ENCODE results near the gene WDR6.
A peak's percentile ranks its signal among the peaks of the same experiment; 100 is the strongest.

WDR6 gene

DNA sequence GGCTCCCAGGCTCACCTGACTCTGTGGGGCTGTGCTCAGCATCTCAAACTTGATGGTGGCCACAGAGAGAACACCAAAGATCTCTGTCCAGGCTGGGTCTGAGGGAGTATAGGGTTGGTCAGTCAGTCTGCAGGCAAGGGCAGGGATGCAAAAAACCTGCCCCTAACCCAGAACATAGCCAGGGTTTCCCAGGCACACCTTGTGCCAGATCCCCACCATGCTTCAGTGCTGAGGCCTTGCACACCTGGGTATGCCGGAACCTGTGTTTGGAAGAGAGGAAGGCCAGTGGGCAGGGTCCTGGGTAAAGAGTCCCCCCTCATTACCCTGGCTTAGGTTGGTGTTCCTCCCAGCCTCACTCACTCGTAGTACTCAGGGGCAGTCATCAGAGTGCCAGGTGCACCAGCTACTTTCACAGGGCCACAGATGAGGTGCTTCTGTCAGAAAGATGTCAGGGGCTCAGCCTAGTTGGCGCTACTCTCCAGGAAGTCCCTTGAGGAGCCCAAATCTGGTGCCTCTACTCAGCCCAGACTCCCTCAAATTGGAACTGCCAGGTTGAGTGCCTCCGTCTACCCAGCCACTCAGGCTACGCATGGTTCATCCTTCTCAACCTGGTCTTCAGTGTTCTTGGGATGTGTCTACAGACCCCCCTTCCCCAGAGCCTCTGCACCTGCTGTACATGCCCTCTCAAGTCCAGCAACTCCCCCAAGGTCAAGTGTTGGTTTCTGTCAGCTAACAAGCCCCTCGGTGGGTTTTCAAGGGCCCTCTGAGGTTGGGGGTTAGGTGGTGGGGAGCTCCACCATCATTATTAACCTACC is 9.4 kb downstream of the WDR6 start:
- no peak for DNase-seq

DNA sequence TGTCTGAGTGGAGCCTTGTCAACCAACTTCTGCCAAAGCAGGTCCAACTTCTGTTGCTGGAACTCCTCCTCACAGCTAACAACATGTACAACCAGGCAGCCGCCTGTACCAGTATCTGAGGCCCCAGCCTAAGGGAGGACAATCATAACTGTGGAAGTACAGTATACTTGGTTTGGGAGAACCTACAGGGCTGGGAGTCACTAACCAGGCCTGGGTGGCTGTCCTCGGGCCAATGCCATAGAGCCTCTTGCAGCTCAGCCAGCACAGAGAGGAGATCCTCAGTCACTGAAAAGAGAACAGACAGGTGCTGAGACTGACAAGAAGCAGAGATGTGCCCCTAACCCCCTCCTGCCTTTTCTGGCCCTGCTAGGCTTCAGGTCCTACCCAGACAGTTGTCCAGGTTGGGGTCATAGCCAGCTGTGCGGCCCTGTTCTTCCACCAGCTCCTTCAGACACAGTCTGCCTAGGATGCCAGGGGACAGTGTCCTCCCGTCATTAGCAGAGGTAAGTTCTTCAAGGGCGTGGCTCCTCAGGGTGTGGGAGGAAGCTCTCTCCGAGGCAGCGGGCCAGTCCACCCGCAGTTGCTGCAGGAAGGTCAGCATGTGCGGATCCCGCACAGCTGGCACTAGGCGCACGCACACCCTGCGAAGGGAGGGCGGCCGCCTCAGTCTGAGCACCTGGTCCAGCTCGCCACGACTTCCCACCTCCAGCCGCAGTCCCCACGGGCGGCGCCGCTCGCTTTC is 10.2 kb downstream of the WDR6 start:
- DNase-seq, result no peak

DNA sequence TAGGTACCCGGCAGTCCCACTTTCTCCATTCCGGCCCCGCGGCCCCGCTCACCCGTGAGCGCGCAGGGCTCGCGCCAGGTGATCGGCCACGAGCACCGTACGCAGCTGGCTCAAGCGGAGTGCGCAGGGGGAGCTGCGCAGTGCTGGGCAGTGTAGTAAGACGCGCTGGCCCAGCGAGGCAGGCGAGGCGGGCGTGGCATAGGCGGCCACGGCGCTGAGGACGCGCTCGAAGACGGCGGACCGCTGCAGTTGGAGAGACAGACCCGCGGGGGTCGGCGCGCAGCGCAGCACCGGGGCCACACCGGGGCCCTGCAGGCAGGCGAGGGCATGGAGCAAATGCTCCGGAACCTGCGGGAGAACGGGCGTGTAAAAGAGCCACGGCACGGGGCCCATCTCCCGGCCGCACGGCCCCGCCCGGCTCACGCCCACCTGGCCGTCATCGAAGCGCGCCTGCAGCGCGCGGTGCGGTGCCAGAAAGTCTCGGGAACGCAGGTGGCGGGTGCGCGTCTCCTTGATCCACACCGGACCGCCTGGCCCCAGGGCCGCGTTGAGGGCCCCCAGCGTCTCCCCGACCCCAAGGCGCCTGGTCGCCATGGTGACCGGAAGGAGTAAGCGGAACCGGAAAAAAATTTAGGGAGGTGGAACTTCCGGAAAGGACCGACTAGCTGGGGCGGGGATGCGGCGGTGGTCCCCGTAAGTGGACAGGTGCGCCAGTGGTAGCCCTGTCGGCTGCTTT is 10.9 kb downstream of the WDR6 start, which contains the start of gene DALRD3:
Gene DALRD3 (minus strand): TSS at position 610 of the 736 bp plus-strand sequence. CDS start 16 bp downstream, at position 594.
- peak; percentile 46 to 58 for DNase-seq

DNA sequence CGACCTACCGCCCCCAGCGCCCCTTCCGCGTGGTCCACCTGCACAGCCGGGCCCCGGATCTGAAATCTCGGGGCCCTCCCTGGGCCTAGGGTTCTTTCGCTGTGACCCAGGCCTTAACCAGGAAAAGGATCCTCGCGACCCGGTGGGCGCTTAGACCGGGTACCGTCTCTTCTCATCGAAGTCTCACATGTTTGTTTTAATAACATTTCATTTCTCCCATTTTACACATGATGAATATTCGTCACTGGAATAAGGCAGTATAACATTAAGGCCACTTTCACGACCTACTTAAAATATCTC is 11.5 kb downstream of the WDR6 start:
- no peak for DNase-seq

DNA sequence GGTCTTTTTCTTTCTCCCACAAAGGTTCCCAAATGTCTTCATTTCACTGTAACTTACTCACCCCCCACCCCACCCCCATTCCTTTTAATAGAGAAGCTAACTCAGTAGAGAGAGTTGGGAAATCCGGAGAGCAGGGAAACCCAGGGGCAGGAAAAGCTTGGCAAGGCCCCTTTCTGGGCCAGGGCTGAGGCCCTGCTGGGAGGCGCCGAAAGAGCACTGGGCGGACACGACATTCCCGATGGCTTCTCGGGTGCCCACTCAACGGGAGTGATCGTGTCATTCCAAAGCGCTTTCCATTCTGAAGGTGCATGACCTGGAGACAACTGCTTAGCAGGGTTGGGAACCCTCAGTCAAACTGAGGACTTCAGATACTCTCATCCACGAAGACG is 12.7 kb downstream of the WDR6 start:
- DNase-seq, result no peak

DNA sequence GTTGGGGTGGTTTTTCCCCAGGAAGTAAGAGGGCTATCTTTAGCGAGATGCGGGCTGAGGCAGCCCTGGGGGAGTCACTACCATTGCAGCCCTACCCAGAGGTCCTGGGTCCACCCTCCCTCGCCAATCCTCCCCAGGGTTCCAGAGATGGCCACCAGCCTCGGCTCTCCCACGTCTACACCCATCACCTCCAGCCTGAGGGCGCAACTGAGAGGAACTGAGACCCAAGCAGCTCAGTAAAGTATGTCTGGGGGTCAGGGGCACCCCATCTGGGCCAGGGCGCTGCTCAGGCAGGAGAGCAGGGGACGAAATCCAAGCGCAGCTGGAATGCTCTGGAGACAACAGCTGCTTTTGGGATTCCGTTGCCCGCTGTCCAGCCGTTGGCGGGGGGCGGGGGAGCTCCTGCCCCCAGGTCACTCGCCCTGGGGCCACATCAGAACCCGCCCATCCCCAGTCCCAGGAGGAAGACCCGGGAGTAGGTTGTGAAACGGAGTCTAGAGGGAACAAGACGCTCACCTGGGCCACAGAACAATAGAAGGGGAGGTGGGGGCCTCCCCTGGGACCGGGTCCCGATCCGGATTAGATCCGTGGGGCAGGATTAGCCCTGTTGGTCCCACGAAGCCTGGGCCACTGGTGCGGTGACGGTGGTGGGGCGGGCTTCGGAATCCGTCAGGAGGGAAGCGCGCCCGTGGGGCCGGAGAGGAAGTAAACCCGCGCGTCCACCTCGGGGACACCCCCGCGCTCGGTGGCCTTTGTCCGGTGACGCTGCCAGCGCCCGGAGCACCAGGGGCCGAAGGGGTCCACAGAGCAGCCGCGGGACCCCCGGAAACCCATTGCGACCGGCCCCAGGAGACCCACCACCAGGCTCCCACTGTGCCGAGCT is 13.4 kb downstream of the WDR6 start:
- no peak for DNase-seq

DNA sequence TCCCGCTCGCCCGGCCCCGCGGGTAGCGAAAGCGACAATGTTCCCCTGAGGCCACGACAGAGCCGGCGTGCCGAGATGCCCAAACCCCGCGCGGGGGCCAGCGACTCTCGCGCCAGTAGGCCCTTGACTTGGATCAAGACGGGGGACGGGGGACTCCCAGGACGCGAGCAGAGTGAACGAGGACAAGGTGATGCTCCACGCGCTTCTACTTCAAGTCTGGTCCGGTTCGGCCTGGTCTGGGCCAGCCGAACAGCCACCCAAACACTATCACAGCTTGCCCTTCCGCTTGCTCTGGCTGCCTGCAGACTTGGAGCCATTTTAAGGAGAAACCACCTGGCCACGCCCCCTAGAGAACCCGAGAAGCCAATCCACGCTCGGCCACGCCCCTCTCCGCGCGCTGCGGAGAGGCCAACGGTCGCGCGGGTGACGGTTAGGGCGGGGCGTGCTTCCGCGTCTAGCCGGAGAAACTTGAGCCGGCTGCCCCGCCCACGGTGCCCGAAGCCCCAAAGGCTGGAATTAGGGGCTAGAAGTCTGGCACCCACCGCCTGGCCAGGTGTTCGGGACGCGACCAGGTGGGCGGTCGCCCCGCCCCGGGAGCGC is 14.1 kb downstream of the WDR6 start:
- peak; percentile 95 to 96 for DNase-seq

DNA sequence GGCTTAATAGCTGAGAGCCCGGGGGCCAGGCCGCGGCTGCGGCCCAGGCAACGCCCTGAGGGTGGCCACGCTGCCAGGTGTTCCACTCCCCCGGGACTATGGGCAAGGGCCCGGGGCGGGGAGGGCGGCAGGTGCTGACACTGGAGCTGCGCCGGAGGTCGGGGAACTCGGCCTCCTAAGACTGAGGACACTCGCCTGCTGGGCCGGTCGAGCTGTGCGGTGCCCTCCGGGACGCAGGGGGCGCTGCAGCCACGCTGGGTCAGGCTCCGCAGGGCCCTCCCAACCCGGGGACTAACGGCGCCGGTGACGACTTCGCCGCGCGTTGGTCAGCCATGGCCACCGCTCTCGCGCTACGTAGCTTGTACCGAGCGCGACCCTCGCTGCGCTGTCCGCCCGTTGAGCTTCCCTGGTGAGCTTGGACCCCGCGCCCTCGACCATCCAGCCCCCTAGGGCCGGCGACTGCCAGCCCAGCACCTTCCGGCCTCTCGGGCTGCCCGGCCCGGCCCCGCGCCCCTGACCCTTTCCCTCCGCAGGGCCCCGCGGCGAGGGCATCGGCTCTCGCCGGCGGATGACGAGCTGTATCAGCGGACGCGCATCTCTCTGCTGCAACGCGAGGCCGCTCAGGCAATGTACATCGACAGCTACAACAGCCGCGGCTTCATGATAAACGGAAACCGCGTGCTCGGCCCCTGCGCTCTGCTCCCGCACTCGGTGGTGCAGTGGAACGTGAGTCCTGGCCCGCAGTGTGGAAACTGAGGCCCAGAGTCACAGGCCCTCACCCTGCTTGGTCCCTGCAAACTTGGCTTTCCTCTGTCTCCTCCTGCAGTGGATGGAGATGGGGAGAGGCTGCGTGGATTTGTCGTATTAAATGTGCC is 14.9 kb downstream of the WDR6 start, which contains the start of gene NDUFAF3:
Gene NDUFAF3 (plus strand): TSS at position 309 of the 875 bp plus-strand sequence. CDS start 24 bp downstream, at position 333.
- DNase-seq, result peak; percentile 76 to 80

DNA sequence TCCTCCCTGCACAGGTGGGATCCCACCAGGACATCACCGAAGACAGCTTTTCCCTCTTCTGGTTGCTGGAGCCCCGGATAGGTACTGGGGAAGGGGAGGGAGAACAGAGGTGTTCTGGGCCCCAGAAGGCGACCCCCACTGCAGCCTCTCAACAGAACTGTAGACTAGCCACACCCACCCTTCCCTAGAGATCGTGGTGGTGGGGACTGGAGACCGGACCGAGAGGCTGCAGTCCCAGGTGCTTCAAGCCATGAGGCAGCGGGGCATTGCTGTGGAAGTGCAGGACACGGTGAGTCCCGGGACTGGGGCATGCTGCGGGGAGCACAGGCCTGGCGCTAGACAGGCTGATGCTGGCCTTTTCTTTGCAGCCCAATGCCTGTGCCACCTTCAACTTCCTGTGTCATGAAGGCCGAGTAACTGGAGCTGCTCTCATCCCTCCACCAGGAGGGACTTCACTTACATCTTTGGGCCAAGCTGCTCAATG is 15.5 kb downstream of the WDR6 start:
- no peak for DNase-seq

DNA sequence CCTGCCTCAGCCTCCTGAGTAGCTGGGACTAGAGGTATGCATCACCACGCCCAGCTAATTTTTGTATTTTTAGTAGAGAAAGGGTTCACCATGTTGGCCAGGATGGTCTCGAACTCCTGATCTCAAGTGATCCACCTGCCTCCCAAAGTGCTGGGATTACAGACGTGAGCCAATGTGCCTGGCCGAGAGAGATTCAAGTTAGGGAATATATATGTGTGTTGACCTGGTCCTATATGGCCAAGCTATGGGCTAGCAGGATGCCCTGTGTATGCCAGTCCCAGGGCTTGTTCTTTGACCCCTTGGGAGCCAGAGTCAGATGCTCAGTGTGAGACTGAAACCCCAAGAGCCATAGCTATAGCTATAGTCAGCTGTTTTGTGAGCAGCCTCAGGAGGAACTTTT is 16.6 kb downstream of the WDR6 start:
- DNase-seq, result no peak

DNA sequence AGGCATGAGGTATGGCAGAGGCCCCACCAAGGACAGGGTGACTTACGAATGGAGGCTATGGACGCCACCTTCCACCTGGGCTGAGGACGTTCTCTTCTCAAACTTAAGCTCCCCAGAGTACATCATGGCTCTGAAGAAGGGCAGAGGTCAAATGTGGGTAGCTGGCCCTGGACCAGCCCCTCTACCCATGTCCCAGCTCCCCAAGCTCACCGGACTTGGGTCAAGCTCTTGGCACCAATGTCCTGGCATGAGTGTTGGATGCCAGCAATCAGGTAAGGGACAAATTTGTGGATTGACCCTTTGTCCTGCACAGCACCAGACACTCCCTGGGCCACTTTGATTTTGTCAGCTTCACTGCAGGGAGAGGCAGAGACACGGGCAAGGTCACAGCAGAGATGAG is 17.3 kb downstream of the WDR6 start:
- DNase-seq, result no peak

DNA sequence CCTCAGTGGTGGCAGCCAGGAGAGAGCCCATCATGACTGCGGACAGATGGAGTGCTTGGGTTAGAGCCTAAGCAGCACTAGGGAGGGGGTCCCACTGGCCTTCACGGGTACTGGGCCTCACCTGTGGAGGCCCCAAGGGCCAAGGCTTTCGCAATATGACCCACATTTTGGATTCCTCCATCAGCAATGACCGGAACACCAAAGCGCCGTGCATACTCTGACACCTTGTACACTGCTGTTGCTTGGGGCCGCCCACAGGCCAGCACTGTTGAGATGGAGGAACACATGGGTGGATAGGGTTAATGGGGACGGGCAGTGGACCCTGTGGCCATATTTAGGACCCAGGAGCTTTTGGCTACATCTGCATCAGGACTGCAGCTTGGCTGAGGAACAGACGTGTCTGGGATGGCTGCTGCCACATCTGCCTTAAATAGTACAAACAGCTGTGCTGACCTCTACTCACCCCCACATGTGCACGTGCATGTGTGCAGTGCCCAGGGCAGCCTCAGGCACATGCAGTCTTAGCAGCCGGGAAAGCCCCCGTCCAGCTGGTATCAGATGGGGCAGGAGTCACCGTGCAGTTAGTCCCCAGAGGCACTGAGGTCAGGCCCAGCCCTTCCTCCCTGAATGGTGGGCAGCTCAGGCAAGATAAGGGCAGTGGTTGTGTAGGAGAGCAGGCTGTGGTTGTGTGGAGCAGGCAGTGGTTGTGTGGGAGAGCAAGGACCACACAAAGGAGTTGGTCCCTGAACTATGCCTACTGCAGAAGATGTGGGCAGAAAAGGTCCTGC is 18.0 kb downstream of the WDR6 start:
- DNase-seq, result no peak

DNA sequence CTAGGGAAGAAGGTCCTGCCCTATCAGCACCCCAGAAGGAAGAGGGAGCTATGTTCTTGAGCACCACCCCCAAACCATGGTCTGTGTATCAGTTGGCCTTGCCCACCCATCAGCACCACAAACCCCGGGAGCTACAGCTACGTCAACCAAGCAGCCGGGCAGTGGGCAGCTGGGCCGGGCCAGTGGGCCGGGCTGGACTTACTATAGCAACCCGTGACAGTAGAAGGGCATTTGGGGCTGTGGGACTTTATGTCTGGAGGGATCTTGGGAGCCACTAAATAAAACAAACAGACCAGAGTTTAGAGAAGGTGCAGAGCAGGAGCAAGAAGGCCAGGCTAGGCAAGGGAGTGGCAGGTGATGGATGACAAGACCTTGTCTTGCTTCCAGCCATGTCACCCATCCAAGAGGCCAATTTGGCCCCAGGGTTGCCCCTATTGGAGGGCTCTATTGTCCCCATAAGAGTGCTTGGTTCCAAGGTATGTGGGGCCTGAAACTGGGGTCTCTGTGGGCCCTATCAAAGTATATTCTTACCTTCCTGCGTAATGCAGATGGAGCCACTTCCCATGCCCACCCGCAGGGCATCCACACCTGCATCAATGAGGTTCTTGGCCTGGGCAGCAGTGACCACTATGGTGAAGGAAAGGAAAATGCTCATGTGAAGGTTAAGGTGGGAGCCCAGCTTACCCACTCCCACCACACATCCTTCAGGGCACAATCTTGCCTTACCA is 18.8 kb downstream of the WDR6 start:
- DNase-seq, result no peak

DNA sequence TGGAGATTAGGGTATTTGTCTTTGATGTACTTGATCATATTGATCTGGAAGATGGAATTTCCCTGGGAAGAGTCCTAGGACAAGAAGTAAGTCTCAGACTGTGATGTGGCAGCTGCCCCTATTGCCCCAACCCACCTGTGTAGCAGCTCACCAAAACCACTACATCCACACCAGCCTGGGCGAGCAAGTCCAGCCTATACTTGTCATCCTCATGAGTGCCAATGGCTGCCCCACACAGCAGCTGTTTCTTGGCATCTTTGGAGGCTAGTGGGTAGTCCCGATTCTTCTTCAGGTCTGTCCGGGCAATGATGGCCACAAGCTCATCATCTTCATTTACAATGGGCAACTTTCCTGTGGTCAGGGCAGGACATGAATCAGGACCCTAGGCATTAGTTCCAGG is 19.3 kb downstream of the WDR6 start:
- no peak for DNase-seq

DNA sequence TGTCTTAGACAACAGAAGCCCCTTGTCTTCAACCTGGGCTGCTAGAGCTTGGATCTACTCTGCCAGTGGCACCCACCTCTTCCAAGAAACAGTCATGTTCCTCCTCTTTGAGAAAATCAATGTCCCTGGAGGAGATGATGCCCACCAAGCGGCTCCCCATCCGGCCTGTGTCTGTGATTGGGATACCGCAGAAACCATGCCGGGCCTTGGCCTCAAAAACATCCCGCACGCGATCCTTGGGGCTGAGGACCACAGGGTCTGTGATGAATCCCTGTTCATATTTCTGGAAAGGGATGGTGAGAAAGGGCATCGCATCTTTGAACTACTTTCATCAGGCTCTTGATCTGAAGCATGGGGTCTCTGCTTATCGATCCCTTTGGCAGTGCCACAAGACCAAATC is 20.4 kb downstream of the WDR6 start:
- DNase-seq, result no peak

DNA sequence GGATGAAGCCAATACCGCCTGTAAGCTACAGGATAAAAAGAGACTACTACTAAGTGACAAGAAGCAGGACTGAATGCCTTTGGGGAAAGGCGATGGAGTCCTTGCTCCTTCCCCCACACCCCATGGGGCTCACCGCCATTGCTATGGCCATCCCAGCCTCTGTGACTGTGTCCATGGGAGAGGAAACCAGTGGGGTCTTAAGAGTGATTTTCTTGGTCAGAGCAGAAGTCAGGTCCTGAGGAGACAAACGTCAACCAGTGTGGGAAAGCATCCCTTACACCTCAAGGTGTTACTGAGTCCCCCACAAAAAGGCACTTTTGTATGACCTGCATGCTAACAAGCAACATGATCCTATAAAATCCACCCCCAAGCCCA is 21.1 kb downstream of the WDR6 start:
- no peak for DNase-seq

DNA sequence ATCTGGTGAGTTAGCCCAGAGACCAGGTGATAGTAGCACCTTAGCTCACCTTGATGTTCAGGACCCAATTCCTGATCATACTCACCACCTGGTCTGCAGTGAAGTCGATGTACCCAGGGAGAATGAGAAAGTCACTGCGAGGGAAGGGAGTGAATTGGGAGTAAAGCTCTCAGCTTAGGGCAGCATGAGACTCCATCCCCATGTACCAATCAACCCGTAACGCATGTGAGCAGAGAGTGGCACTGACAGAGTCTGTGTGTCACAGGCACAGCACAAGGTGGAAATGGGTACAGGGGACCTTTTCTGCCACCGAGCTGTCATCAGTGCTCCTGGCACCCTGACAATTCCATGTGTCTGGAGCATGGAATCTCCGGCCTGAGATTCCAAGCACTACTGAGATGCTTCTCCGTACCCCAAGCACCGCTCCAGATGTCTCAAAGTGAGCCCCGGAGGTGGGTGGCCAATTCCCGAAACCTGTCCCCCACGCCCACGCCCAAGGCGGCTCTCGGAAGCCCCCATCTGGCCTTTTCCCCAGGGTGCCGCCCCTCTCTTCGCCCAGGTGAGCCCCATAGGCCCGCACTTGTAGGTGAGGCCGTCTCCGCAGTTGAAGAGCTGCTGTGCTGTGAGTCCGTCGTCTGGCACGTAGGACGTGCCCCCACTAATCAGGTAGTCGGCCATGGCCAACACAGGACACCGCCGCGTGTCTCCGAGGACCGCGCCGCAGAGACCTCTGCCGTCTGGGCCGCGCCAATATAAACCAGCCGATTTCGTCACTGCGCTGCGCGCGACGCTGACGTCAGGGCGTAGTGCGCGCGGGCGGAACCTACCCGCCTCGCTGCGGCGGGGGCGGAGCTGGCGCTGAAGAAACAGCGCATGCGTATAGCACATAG is 21.7 kb downstream of the WDR6 start, which contains the start of gene IMPDH2:
Gene IMPDH2 (minus strand): TSS at position 726 of the 890 bp plus-strand sequence. CDS start 48 bp downstream, at position 678.
- peak; percentile 86 to 93 for DNase-seq

DNA sequence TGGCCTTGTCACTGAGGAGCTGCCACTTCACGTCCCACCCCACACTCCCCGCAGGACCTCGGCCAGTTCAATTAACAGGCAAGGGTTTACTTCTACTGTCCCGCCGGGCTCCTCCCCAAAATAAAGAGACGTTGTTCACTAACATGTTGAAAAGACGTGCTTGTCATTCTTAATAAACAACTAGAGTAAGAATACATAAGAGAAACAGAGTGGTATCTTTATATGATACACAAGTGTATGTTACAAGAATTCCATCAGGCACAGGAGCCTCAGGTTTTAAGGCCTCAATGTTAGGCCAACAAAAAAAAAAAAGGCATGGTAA is 22.3 kb downstream of the WDR6 start:
- DNase-seq, result no peak

Data from hippocampal formation (tissue), 2 donors.